Measurements from ENCODE around the gene TRIM37. TPM values are rescaled to one million over a fixed set of nuclear protein-coding genes. Genes with fewer than 3 reads are reported as not detected.

Gene TRIM37
- polyA plus RNA-seq, 1 of the 3 experiments (the other 2 are of a cell fraction) = 20.5 TPM

DNA sequence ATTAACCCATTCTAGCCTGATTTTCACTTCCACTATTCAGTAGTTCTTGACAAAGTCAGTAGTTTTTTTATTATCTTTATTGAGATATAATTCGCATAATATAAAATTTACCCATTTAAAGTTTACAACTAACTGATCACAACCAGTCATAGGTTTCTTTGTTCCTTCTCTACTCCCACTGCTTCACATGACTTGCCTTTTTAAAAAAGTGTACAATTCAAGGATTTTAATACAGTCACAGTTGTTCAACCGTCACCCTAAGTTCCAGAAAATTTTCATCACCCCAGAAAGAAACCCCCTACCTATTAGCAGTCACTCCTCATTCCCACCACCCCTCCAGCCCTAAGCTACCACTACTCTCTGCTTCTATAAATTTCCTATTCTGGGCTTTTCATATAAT is 162.5 kb downstream of the TRIM37 start:
- POLR2A ChIA-PET = no interaction called here
- CTCF ChIA-PET = interaction anchor here (0.6 kb wide), 1 partner anchor 159 kb away, joined by 3 read pairs; no protein-coding TSS in a partner anchor

DNA sequence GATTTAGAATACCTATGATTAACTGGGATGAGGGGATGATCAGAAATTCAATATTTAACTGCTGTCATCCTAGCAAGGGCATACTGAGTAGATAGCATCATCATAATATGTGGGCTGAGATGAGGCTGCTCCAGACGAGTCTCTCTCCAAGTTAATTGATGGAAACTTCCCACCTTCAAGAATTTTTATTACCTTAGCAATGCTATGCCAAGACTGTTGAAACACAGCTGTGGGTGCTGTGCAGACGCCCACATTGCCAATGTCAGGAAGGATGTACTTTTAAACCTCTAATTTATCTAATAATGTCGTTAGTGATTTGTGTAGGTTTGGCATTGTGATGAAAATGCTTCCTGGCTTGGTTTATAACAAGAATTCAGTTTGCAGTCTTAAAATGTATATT is 170.4 kb downstream of the TRIM37 start:
- no peaks in the 10 kb centered on the region for H3K36me3 ChIP-seq (replicated peaks in 1 of 2; ENCODE audit: control insufficient read depth in 1 of 2, insufficient read depth in 2 of 2, low read length in 1 of 2)
- no peaks in the 10 kb centered on the region for H3K9me3 ChIP-seq
- H3K27ac ChIP-seq (ENCODE audit: low read depth in 2 of 2, low read length in 1 of 2) = no peak overlapping the region
- no peaks in the 10 kb centered on the region; the same call in 1 of the 2 replicates for H3K9me2 ChIP-seq
- POLR2A ChIA-PET = no interaction called here
- H4K20me1 ChIP-seq (ENCODE audit: insufficient read depth) = no peaks in the 10 kb centered on the region
- H3F3A ChIP-seq (replicated peaks; ENCODE audit: insufficient read depth) = no peaks in the 10 kb centered on the region
- DNase-seq = no peak
- H3K4me2 ChIP-seq = no peak overlapping the region
- no peak overlapping the region for H3K4me3 ChIP-seq (ENCODE audit: low read depth in 2 of 2, low read length in 1 of 2)
- H3K4me1 ChIP-seq (ENCODE audit: control insufficient read depth in 1 of 2, insufficient read depth in 2 of 2, low read depth in 1 of 2, low read length in 1 of 2) = peaks cover 0 to 2% of the 10 kb centered on the region in 2 experiments; a peak in 1 of 4 replicates
- no peak overlapping the region for H3K9ac ChIP-seq
- no peaks in the 10 kb centered on the region for H3K27me3 ChIP-seq (ENCODE audit: insufficient read depth)
- H2AFZ ChIP-seq (ENCODE audit: low read depth) = no peak overlapping the region
- CTCF ChIA-PET = interaction anchor here (1.4 kb wide), 1 partner anchor 10 kb away, joined by 4 read pairs; no protein-coding TSS in a partner anchor
- TF ChIP-seq RCOR1 (IDR thresholded peaks at IDR 0.05; ENCODE audit: low read length) = no peak
- no peak for TF ChIP-seq SIN3A (IDR thresholded peaks at IDR 0.05; ENCODE audit: borderline replicate concordance, low read depth, low read length)
- TF ChIP-seq EP300 (IDR thresholded peaks at IDR 0.05; ENCODE audit: borderline replicate concordance in 1 of 2, low read depth in 1 of 2, low read length in 1 of 2) = no peak
- TF ChIP-seq, protein P1, sequence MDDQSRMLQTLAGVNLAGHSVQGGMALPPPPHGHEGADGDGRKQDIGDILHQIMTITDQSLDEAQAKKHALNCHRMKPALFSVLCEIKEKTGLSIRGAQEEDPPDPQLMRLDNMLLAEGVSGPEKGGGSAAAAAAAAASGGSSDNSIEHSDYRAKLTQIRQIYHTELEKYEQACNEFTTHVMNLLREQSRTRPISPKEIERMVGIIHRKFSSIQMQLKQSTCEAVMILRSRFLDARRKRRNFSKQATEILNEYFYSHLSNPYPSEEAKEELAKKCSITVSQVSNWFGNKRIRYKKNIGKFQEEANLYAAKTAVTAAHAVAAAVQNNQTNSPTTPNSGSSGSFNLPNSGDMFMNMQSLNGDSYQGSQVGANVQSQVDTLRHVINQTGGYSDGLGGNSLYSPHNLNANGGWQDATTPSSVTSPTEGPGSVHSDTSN (IDR thresholded peaks at IDR 0.05) = no peak
- TF ChIP-seq, protein P2, sequence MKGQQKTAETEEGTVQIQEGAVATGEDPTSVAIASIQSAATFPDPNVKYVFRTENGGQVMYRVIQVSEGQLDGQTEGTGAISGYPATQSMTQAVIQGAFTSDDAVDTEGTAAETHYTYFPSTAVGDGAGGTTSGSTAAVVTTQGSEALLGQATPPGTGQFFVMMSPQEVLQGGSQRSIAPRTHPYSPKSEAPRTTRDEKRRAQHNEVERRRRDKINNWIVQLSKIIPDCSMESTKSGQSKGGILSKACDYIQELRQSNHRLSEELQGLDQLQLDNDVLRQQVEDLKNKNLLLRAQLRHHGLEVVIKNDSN (IDR thresholded peaks at IDR 0.05; ENCODE audit: borderline replicate concordance, low read depth) = no peak
- TF ChIP-seq, protein P3, sequence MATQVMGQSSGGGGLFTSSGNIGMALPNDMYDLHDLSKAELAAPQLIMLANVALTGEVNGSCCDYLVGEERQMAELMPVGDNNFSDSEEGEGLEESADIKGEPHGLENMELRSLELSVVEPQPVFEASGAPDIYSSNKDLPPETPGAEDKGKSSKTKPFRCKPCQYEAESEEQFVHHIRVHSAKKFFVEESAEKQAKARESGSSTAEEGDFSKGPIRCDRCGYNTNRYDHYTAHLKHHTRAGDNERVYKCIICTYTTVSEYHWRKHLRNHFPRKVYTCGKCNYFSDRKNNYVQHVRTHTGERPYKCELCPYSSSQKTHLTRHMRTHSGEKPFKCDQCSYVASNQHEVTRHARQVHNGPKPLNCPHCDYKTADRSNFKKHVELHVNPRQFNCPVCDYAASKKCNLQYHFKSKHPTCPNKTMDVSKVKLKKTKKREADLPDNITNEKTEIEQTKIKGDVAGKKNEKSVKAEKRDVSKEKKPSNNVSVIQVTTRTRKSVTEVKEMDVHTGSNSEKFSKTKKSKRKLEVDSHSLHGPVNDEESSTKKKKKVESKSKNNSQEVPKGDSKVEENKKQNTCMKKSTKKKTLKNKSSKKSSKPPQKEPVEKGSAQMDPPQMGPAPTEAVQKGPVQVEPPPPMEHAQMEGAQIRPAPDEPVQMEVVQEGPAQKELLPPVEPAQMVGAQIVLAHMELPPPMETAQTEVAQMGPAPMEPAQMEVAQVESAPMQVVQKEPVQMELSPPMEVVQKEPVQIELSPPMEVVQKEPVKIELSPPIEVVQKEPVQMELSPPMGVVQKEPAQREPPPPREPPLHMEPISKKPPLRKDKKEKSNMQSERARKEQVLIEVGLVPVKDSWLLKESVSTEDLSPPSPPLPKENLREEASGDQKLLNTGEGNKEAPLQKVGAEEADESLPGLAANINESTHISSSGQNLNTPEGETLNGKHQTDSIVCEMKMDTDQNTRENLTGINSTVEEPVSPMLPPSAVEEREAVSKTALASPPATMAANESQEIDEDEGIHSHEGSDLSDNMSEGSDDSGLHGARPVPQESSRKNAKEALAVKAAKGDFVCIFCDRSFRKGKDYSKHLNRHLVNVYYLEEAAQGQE (IDR thresholded peaks at IDR 0.05; ENCODE audit: low read depth, low read length) = no peak
- no peak for TF ChIP-seq EZH2phosphoT487 (IDR thresholded peaks at IDR 0.05; ENCODE audit: borderline replicate concordance, low read depth)
- no peaks in the 10 kb centered on the region for H3K79me2 ChIP-seq (ENCODE audit: insufficient read depth)
- 18% methylated on average over 3 of the region's 3 CpGs for WGBS (ENCODE audit: low lambda C conversion rate)

More for the DNA sequence above, 162.5 kb downstream of the TRIM37 start:
- Histone ChIP-seq H3K27ac (ENCODE audit: low read depth in 2 of 2, low read length in 1 of 2) (no peak overlapping the region), H3K36me3 (replicated peaks in 1 of 2; ENCODE audit: control insufficient read depth in 1 of 2, insufficient read depth in 2 of 2, low read length in 1 of 2) (no peaks in the 10 kb centered on the region), H3K4me3 (ENCODE audit: low read depth in 2 of 2, low read length in 1 of 2) (no peak overlapping the region), H2AFZ (ENCODE audit: low read depth) (no peak overlapping the region), H3K4me1 (ENCODE audit: control insufficient read depth in 1 of 2, insufficient read depth in 2 of 2, low read depth in 1 of 2, low read length in 1 of 2) (no peaks in the 10 kb centered on the region; a peak in 1 of 4 replicates), H3K9me3 (peaks cover 2% of the 10 kb centered on the region; the same call in 1 of the 2 replicates), H3K9me2 (no peaks in the 10 kb centered on the region), H4K20me1 (ENCODE audit: insufficient read depth) (no peaks in the 10 kb centered on the region), H3K4me2 (no peak overlapping the region), H3K79me2 (ENCODE audit: insufficient read depth) (no peaks in the 10 kb centered on the region), H3F3A (replicated peaks; ENCODE audit: insufficient read depth) (no peaks in the 10 kb centered on the region), H3K27me3 (ENCODE audit: insufficient read depth) (no peaks in the 10 kb centered on the region), H3K9ac (no peak overlapping the region)
- no peak for DNase-seq
- TF ChIP-seq, protein P3 (IDR thresholded peaks at IDR 0.05; ENCODE audit: low read depth, low read length) = no peak
- TF ChIP-seq RXRA (IDR thresholded peaks at IDR 0.05; ENCODE audit: borderline replicate concordance, low read depth) = no peak
- no peak for TF ChIP-seq RCOR1 (IDR thresholded peaks at IDR 0.05; ENCODE audit: low read length)
- no peak for TF ChIP-seq YY1 (IDR thresholded peaks at IDR 0.05; ENCODE audit: low read depth)
- no peak for TF ChIP-seq MXI1 (IDR thresholded peaks at IDR 0.05; ENCODE audit: low read depth, low read length)
- TF ChIP-seq CHD2 (IDR thresholded peaks at IDR 0.05; ENCODE audit: low read length, partially characterized antibody) = no peak
- TF ChIP-seq TAF1 (IDR thresholded peaks at IDR 0.05; ENCODE audit: borderline replicate concordance, low read depth, low read length) = no peak
- TF ChIP-seq MEF2A (IDR thresholded peaks at IDR 0.05; ENCODE audit: borderline replicate concordance, low read depth) = no peak
- TF ChIP-seq GATA2 (CRISPR knock-in tag; IDR thresholded peaks at IDR 0.05) = no peak
- no peak for TF ChIP-seq FOSL2 (IDR thresholded peaks at IDR 0.05; ENCODE audit: borderline replicate concordance, low read depth)
- no peak for TF ChIP-seq SIN3A (IDR thresholded peaks at IDR 0.05; ENCODE audit: borderline replicate concordance, low read depth, low read length)
- 62% methylated on average over 2 of the region's 2 CpGs for WGBS (ENCODE audit: low lambda C conversion rate)
